Thymus (tissue), 11 donors: ENCODE results near the gene ZPR1. TPM values are rescaled to one million over a fixed set of nuclear protein-coding genes. Genes with fewer than 3 reads are reported as not detected.
"Not testable (repeated sequence)": the region's sequence is repeated elsewhere in the genome, so short reads cannot be mapped to it uniquely, and the experiment has no call there.

ENCODE experiments used
- DNase-seq, 9 donors: peaks; one replicate each; pipeline ENCODE4 v3.0.0-alpha.2; 2013; ENCODE audit warnings: low spot score in 9 of 9, low read depth in 6 of 9, missing footprints in 1 of 9
- H3K27ac ChIP-seq, 2 donors: one replicate each; pipeline ENCODE4 v1.5.1; 2013; ENCODE audit warnings: control low read depth in 1 of 2, low read depth in 1 of 2, low read length in 1 of 2, mild to moderate bottlenecking in 1 of 2, moderate library complexity in 1 of 2
- H3K27me3 ChIP-seq, 2 donors: one replicate each; pipeline ENCODE4 v1.5.1; 2013; ENCODE audit warnings: low read length in 1 of 2; ENCODE audit not compliant: control insufficient read depth in 2 of 2, insufficient read depth in 1 of 2
- H3K36me3 ChIP-seq, 2 donors: one replicate each; pipeline ENCODE4 v1.5.1; 2013; ENCODE audit warnings: low read length in 1 of 2, mild to moderate bottlenecking in 1 of 2, moderate library complexity in 1 of 2; ENCODE audit not compliant: control insufficient read depth in 2 of 2, insufficient read depth in 2 of 2
- H3K4me1 ChIP-seq, 2 donors: one replicate each; pipeline ENCODE4 v1.5.1; 2013; ENCODE audit warnings: low read length in 2 of 2; ENCODE audit not compliant: control insufficient read depth in 2 of 2, insufficient read depth in 2 of 2
- H3K4me3 ChIP-seq, 2 donors: one replicate each; pipeline ENCODE4 v1.5.1; 2013; ENCODE audit warnings: low read length in 2 of 2, control low read depth in 1 of 2, mild to moderate bottlenecking in 1 of 2
- H3K9me3 ChIP-seq, 2 donors: one replicate each; pipeline ENCODE4 v1.5.1; 2013; ENCODE audit warnings: low read length in 1 of 2, mild to moderate bottlenecking in 1 of 2; ENCODE audit not compliant: control insufficient read depth in 2 of 2, insufficient read depth in 1 of 2
- WGBS: extraction: QIAGEN DNeasy Blood & Tissue Kit; methylation state at CpG from one replicate; pipeline ENCODE4 v1.1.7; 2013; 5-methylcytosine and 5-hydroxymethylcytosine counted together
- polyA plus RNA-seq: library from polyadenylated mRNA; stranded (reverse); fragments of 200-250 nt; gene quantifications from one replicate; pipeline ENCODE4 v1.2.3, GENCODE V29; 2013
- total RNA-seq: library from RNA; stranded (reverse); fragments of 120-200 nt; gene quantifications from one replicate; pipeline ENCODE4 v1.2.4, GENCODE V29; 2013
- donor health status: healthy.

ZPR1 gene
- total and polyA plus RNA-seq, 2 donors, result 21.3 to 37.2 TPM

DNA sequence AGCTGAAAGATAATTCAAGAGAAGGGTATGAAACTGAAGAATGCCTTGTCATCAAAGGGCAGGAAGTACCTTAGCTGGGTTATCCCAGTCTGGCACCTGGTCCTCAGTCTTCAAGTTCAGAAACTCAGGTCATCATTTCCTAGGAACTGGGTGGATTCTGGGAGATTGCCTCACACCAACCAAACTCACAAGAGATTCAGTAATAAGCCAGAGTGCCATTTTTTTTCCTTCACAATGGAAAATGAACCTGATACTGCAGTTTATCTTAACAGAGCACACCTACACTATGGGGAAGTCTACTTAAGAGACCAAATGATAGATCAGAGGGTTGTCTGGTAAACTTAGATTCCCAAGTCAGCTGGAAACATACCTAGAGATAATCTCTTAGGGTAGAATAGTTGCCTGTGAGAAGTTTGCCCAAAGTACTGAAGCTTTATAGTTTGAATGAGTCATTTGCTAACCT is 11.3 kb downstream of the ZPR1 start:
- Histone ChIP-seq H3K4me1 (peaks cover 10 to 20% of the 10 kb centered on the region in 2 donors), H3K27me3 (no peaks in the 10 kb centered on the region), H3K9me3 (no peaks in the 10 kb centered on the region), H3K27ac (peak overlapping the region in 1 of 2 donors; percentile 9), H3K4me3 (no peak overlapping the region), H3K36me3 (peaks cover 23 to 42% of the 10 kb centered on the region in 2 donors)
- peak in 1 of 9 donors; percentile 31 for DNase-seq

DNA sequence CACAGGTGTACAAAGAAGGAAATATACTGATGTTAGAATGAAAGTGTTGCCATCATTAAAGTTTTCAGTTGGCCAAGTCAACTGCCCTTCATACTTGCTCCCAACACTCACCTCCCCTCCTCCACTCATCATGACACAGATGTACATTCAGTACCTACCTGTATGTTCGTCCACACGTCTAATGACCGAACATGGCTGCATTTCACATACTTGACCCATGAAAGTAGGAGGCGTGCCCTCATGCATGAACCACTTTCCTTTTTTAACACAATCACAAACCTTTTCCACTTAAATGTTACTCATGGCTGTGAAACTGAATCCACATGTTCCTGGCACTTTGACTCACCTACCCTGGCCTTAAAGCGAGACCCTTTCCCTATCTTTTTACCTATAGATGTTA is 11.8 kb downstream of the ZPR1 start:
- Histone ChIP-seq H3K4me3 (no peak overlapping the region), H3K27me3 (no peaks in the 10 kb centered on the region), H3K9me3 (no peaks in the 10 kb centered on the region), H3K27ac (peak overlapping the region in 1 of 2 donors; percentile 9), H3K4me1 (peaks cover 14 to 22% of the 10 kb centered on the region in 2 donors), H3K36me3 (peaks cover 23 to 36% of the 10 kb centered on the region in 2 donors)
- WGBS, result 98% methylated on average over 5 of the region's 5 CpGs
- no peak for DNase-seq

DNA sequence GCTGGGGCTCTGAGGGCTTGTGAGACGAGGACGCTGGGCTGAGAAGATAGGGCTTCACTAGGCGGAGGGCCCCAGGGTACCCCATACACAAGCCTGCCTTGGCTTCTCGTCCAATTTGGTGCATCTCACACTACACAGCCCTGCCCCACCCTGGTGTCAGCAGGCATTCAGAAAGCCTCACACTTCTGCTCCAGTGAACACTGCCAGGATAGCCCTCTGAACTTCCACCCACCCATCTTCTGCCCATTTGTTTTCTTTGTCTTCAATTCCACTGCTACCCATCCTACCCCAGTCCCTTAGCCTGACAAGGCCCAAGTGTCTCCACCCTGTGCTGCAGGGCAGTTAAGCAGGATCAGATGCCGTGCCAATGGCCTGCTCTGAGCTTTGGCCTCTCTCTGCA is 13.2 kb downstream of the ZPR1 start:
- Histone ChIP-seq H3K4me1 (peaks cover 14 to 22% of the 10 kb centered on the region in 2 donors), H3K27ac (no peak overlapping the region), H3K36me3 (peaks cover 16 to 28% of the 10 kb centered on the region in 2 donors), H3K27me3 (no peaks in the 10 kb centered on the region), H3K9me3 (no peaks in the 10 kb centered on the region), H3K4me3 (no peak overlapping the region)
- DNase-seq, result no peak
- 96% methylated on average over 5 of the region's 5 CpGs for WGBS

DNA sequence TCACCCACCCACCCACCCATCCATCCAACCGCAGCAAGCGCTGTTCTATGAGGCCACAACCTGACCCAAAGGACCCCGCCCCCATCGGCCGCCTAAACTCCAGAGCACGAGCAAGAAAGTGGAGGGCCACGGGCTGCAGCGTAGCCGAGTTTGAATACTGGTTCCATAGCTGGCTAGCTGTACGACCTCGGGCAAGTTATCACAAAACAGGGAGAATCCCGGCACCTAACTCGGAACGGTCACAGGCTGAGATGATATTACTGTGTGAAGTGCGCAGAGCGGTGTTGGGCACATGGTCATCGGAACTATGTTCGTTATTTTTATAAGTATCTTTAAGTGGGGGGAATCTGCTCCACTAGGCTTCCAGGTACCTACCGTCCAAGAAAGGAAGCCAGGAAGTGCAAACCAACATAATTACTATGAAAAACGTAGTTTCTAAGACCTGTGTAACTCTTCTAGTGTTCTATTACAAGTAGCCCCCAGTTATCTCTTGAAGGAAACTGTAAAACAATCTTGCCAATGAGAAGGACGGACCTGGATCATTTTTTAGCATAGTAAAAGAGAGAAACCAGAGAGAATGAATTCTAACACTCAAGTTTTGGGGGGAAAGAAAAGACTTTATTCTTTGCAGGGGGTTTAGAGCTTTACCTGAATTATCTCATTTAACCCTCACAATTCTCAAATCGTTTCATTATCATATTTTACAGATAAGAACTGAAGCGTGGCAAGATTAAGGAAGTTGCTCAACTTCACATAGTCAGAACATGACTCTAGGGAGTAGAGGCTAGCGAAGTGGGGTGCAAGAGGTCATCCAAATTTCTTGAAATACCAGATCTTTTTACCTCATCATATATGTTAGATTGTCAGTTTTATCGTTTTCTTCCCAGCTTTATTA is 14.4 kb downstream of the ZPR1 start:
- peaks cover 14 to 22% of the 10 kb centered on the region in 2 donors for H3K4me1 ChIP-seq
- no peaks in the 10 kb centered on the region for H3K27me3 ChIP-seq
- H3K9me3 ChIP-seq, result no peaks in the 10 kb centered on the region
- DNase-seq, result peak in 2 of 9 donors; percentile 23 to 27
- peak overlapping the region; percentile 98 for H3K4me3 ChIP-seq
- H3K36me3 ChIP-seq, result peaks cover 6 to 23% of the 10 kb centered on the region in 2 donors
- 5% methylated on average over 25 of the region's 25 CpGs for WGBS
- H3K27ac ChIP-seq, result peak overlapping the region; percentile 74 to 92

DNA sequence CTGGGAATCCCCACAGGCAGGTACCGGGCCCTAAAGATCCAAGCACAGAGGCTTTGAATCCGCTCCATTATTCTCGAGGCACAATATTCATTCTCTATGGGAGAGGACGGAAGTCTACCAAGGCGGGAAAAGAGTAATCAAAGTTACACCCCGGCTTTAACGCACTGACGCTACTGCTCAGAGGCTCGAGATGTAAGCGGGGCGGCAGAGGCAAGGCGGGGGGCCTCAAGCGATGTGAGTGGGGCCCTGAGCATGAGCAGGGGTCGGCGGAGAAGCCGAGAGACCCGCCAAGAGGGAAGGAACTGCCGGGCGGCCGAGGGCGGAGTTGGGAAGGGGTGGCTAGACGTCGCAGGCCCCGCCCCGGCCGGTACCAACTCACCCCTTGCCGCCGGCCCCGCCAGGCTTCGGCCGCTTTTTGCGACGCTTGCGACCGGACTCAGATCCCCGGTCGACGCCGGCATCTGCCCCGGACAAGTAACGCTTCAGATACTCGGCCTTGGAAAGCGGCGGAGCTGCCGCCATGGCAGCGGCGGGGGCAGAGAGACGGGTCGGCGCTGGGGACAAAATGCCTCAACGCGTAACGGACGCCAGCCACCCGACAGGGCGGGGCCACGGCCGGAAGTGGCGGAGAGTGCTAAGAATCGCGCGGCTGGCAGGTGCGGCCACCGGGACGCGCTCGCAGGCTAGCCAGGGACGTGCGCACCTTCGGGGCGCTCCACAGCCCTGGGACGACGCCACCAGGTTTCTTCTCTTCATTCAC is 15.2 kb downstream of the ZPR1 start, which contains the start of gene BUD13:
Gene BUD13, minus strand, starts transcription at position 545 of the 760 bp plus-strand sequence. Its CDS starts 23 bp downstream, at position 522.
- peaks cover 3 to 16% of the 10 kb centered on the region in 2 donors for H3K36me3 ChIP-seq
- no peaks in the 10 kb centered on the region for H3K27me3 ChIP-seq
- H3K4me1 ChIP-seq, result peaks cover 14 to 22% of the 10 kb centered on the region in 2 donors
- peak; percentile 62 to 96 (median 88) for DNase-seq
- H3K9me3 ChIP-seq, result no peaks in the 10 kb centered on the region
- whole genome bisulfite sequencing, result under 1% methylated on average over 73 of the region's 73 CpGs
- H3K27ac ChIP-seq, result peak within 1 kb of the TSS; percentile 92 to 94
- H3K4me3 ChIP-seq, result peak within 1 kb of the TSS; percentile 98

DNA sequence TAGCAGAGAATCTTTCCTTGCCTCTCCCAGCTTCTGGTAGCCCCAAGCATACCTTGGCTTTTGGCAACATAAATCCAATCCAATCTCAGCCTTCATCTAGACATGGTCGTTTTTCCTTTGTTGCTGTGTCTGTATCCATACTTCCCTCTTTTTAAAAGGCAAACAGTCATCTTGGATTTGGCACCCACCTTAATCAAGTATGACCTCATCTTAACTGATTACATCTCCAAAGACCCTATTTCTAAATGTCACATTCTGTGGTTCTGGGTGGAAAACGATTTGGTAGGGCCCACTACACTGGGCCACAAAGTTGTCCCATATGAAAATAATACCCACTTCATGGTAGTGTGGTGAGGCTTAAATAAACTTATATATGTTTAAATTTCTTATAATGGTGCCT is 15.9 kb downstream of the ZPR1 start:
- DNase-seq, result no peak

DNA sequence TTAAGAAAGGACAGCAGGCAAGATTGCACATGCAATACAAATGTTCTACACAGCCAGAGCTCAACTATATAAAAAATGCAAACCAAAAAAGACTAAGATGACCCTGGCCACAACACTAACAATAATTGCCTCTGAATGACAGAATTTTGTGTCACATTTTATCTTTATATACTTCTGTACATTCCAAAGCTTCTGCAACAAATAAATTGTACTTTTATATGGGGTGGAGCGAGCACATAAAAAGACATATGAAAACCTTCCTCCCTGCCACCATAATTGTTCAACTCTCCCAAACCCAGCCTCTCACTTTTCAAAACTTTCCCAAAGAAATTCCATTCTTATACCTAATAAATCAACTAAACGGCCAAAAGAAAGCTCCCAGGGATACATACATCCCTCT is 25.7 kb downstream of the ZPR1 start:
- DNase-seq, result no peak
- Histone ChIP-seq H3K4me1 (no peaks in the 10 kb centered on the region), H3K27ac (no peak overlapping the region), H3K27me3 (no peaks in the 10 kb centered on the region), H3K4me3 (no peak overlapping the region), H3K36me3 (peaks cover 48 to 74% of the 10 kb centered on the region in 2 donors), H3K9me3 (no peaks in the 10 kb centered on the region)
- 98% methylated on average over 2 of the region's 2 CpGs for WGBS

More for the DNA sequence above, 15.9 kb downstream of the ZPR1 start:
- Histone ChIP-seq H3K4me3 (peak overlapping the region; percentile 98), H3K36me3 (peaks cover 4 to 15% of the 10 kb centered on the region in 2 donors), H3K27ac (peak overlapping the region in 1 of 2 donors; percentile 94), H3K27me3 (no peaks in the 10 kb centered on the region), H3K9me3 (no peaks in the 10 kb centered on the region), H3K4me1 (peaks cover 14 to 22% of the 10 kb centered on the region in 2 donors)
- 9% methylated on average over 2 of the region's 2 CpGs for WGBS

DNA sequence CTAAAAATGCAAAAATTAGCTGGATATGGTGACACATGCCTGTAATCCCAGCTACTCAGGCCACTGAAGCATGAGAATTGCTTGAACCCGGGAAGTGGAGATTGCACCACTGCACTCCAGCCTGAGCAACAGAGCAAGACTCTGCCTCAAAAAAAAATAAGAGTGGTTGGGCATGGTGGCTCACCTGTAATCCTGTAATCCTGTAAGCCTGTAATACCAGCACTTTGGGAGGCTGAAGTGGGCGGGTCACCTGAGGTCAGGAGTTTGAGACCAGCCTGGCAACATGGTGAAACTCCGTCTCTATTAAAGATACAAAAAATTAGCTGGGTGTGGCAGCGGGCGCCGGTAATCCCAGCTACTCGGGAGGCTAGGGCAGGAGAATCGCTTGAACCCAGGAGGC is 31.8 kb downstream of the ZPR1 start:
- H3K9me3 ChIP-seq, H3K27ac ChIP-seq, H3K4me3 ChIP-seq, DNase-seq, H3K4me1 ChIP-seq, H3K27me3 ChIP-seq: not testable (repeated sequence)
- H3K36me3 ChIP-seq, result peaks cover 43 to 85% of the 10 kb centered on the region in 2 donors
- WGBS, result 79% methylated on average over 8 of the region's 8 CpGs
